GM19395 (cell line): Measurements from ENCODE around the gene ING5.

Experiments used
- ATAC-seq: cut with Tn5 transposase; IDR thresholded peaks from one replicate; pipeline ENCODE4 v1.9.1; 2021; ENCODE audit warnings: mild to moderate bottlenecking, moderate library complexity; ENCODE audit not compliant: unreplicated experiment

The ING5 gene

GRCh38 chr2:241774419-241775222 lies 72.8 kb downstream of the ING5 start:
- ATAC-seq, result no peak

DNA sequence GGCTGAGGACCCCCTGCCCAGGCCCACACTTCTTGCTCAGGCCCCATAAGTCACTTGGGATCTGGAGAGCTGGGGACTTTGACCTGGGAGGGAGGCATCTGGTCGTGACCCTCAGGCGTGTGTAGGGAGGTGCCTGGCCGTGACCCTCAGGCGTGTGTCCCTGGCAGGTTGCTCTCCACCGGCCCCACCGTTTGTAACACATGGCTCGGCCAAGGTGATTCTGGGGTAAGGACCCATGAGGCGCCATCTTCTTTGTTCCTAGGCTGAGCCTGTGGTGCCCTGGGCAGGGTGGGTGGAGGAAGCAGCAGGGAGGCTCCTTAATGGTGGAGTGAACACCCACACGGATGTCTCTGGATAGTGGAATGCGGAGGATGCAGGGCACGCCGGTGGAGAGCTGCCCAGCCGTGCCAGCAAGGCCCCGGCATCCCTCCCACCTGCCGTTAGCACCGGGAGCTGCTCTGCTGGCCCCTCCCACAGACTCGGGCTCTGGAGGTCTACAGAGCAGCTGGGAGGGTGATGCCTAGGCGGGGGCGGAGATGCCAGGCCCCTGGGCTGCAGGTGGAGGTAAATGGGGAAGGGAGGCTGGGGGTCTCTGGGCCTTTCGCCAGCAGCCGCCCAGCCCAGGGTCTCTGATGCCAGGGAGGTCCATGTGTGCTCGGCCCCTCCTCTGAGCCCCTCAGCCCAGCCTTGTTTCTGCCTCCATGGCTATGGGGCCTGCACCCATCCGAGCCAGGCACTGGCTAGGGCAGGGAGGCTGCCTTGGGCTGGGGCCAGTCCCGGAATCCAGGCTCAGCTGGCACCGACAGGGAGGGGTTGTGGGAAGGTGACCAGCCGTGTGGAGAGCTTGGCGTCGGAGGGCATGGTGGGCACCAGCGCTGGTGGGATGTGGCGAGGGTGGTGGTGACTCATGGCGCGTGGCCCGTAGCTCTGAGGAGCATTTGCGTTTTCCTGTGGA lies 73.7 kb downstream of the ING5 start:
- ATAC-seq, result no peak

GRCh38 chr2:241776336-241777169 lies 74.7 kb downstream of the ING5 start, which contains the start of gene GAL3ST2:
Gene GAL3ST2, plus strand, starts transcription at chr2:241776822. Its CDS starts 134 bp downstream, at chr2:241776956.
- no peak for ATAC-seq

DNA sequence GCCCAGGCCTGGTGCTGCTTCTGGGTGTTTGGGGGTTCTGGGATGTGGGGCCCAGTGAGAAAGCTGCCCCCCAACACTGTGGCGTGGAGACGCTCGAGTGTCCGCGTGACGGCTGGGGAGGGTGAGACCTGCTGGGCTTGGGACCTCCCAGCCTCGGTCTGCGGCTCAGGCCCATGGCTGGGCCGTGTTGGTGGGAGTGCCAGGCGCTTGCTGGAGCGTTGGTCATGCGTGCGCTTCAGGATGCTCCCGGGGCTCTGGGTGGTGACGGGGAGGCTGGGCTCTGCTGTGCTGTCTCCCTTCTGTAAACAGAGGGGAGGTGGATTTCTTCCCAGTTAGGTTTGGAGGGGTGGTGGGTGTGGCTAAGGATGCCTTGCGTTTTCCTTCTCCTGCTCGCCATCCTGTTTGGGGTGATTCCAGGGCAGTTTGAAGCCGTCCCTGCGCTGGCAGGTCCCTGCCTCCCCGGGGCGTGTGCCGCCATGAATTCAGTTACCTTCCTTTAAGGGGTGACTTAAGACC lies 75.4 kb downstream of the ING5 start:
- ATAC-seq, result no peak

GRCh38 chr2:241777686-241778627 lies 76.1 kb downstream of the ING5 start:
- no peak for ATAC-seq
